ENCODE measurements around the gene CNNM2.
A peak's percentile ranks its signal among the peaks of the same experiment; 100 is the strongest.
"Not testable (repeated sequence)": the region's sequence is repeated elsewhere in the genome, so short reads cannot be mapped to it uniquely, and the experiment has no call there.

CNNM2 gene

GRCh38 chr10:102927311-102928010 is 9.4 kb downstream of the CNNM2 start:
- peak; percentile 43 to 54 (median 50) for DNase-seq

GRCh38 chr10:102928442-102928841 is 10.3 kb downstream of the CNNM2 start:
- not testable (repeated sequence) for DNase-seq

- DNase-seq, result no peak
Measured at GRCh38 chr10:102930720-102931119, 12.6 kb downstream of the CNNM2 start.

- no peak for DNase-seq
Measured at GRCh38 chr10:102931643-102932042, 13.5 kb downstream of the CNNM2 start.

GRCh38 chr10:102935505-102935904 is 17.4 kb downstream of the CNNM2 start:
- no peak for DNase-seq

- DNase-seq, result no peak
Measured at GRCh38 chr10:102935939-102936605, 18.0 kb downstream of the CNNM2 start.

GRCh38 chr10:102941401-102941800 is 23.3 kb downstream of the CNNM2 start:
- no peak for DNase-seq

- no peak for DNase-seq
Measured at GRCh38 chr10:102945449-102945848, 27.4 kb downstream of the CNNM2 start.

GRCh38 chr10:102945962-102946361 is 27.9 kb downstream of the CNNM2 start:
- DNase-seq, result no peak

- DNase-seq, result no peak
Measured at GRCh38 chr10:102946992-102947391, 28.9 kb downstream of the CNNM2 start.

- DNase-seq, result no peak
Measured at GRCh38 chr10:102948176-102948575, 30.1 kb downstream of the CNNM2 start.

GRCh38 chr10:102948786-102949185 is 30.7 kb downstream of the CNNM2 start:
- DNase-seq, result no peak

- DNase-seq, result peak in 1 of 3 donors; percentile 7
Measured at GRCh38 chr10:102949916-102950315, 31.8 kb downstream of the CNNM2 start.

GRCh38 chr10:102951316-102951715 is 33.2 kb downstream of the CNNM2 start:
- no peak for DNase-seq

GRCh38 chr10:102959360-102959759 is 41.3 kb downstream of the CNNM2 start:
- DNase-seq, result no peak

- no peak for DNase-seq
Measured at GRCh38 chr10:102960157-102960556, 42.1 kb downstream of the CNNM2 start.

- no peak for DNase-seq
Measured at GRCh38 chr10:102962267-102962666, 44.2 kb downstream of the CNNM2 start.

GRCh38 chr10:102962951-102963755 is 45.1 kb downstream of the CNNM2 start:
- DNase-seq, result no peak

- DNase-seq, result no peak
Measured at GRCh38 chr10:102963756-102964025, 45.6 kb downstream of the CNNM2 start.

GRCh38 chr10:102964064-102964463 is 46.0 kb downstream of the CNNM2 start:
- not testable (repeated sequence) for DNase-seq

GRCh38 chr10:102964713-102965112 is 46.6 kb downstream of the CNNM2 start:
- DNase-seq, result no peak

GRCh38 chr10:102965311-102965851 is 47.3 kb downstream of the CNNM2 start:
- no peak for DNase-seq

GRCh38 chr10:102967123-102967522 is 49.0 kb downstream of the CNNM2 start:
- no peak for DNase-seq

All from suppressor macrophage treated with lipopolysaccharide for 1 hour (primary cell).